Keratinocyte (primary cell): ENCODE results near the gene DDX47. TPM values are rescaled to one million over a fixed set of nuclear protein-coding genes. Genes with fewer than 3 reads are reported as not detected.

ENCODE experiments used
- DNase-seq: peaks from one replicate; pipeline ENCODE4 v3.0.0-alpha.2; 2011; ENCODE audit warnings: low read depth, missing footprints, low spot score
- FAIRE-seq: peaks from 2 replicates; lab custom pipeline; 2011; peaks lifted over from hg19 to GRCh38; lab: Jason Lieb, UNC
- H2AFZ ChIP-seq: 2 replicates; pipeline ENCODE4 v1.6.0; 2012; ENCODE audit warnings: low read length, control low read depth, inconsistent platforms; ENCODE audit not compliant: control insufficient read depth
- H3K27ac ChIP-seq: 2 replicates; pipeline ENCODE4 v1.5.1; 2011; ENCODE audit warnings: low read length; ENCODE audit not compliant: control insufficient read depth, insufficient read depth
- H3K27me3 ChIP-seq: 3 replicates; pipeline ENCODE4 v1.6.0; 2011; ENCODE audit warnings: low read length; ENCODE audit not compliant: control insufficient read depth, insufficient read depth; ENCODE audit errors: extremely low read depth
- H3K36me3 ChIP-seq, 2 experiments: 2 replicates in 1 of 2; 3 replicates in 1 of 2; pipeline ENCODE4 v1.5.1; 2011; ENCODE audit warnings: low read length in 2 of 2, mild to moderate bottlenecking in 1 of 2; ENCODE audit not compliant: control insufficient read depth in 2 of 2, insufficient read depth in 2 of 2; ENCODE audit errors: extremely low read depth in 1 of 2
- H3K4me1 ChIP-seq: 3 replicates; pipeline ENCODE4 v1.5.1; 2011; ENCODE audit warnings: low read length; ENCODE audit not compliant: control insufficient read depth, insufficient read depth; ENCODE audit errors: extremely low read depth
- H3K4me2 ChIP-seq: 3 replicates; pipeline ENCODE4 v1.6.0; 2011; ENCODE audit warnings: low read depth, low read length; ENCODE audit not compliant: control insufficient read depth, insufficient read depth; ENCODE audit errors: extremely low read depth
- H3K4me3 ChIP-seq, 3 experiments: fragments of 200-600 bp in 1 of 3; sonication (generic) in 1 of 3; 2 replicates in 2 of 3; 3 replicates in 1 of 3; pipeline ENCODE4 v1.5.1; 2011 to 2016; ENCODE audit warnings: low read length in 3 of 3, mild to moderate bottlenecking in 3 of 3, control low read depth in 2 of 3, inconsistent platforms in 1 of 3, low read depth in 1 of 3, mixed read lengths in 1 of 3, mixed run types in 1 of 3, moderate library complexity in 1 of 3; ENCODE audit not compliant: control insufficient read depth in 2 of 3, insufficient read depth in 2 of 3; ENCODE audit errors: extremely low read depth in 1 of 3
- H3K79me2 ChIP-seq: 2 replicates; pipeline ENCODE4 v1.6.0; 2012; ENCODE audit warnings: low read length; ENCODE audit not compliant: control insufficient read depth, insufficient read depth
- H3K9ac ChIP-seq: 3 replicates; pipeline ENCODE4 v1.6.0; 2011; ENCODE audit warnings: low read length; ENCODE audit not compliant: control insufficient read depth, insufficient read depth; ENCODE audit errors: extremely low read depth
- H3K9me1 ChIP-seq: 3 replicates; pipeline ENCODE4 v1.6.0; 2011; ENCODE audit warnings: low read length; ENCODE audit not compliant: control insufficient read depth, insufficient read depth; ENCODE audit errors: extremely low read depth
- H3K9me3 ChIP-seq: 2 replicates; pipeline ENCODE4 v1.5.1; 2012; ENCODE audit warnings: low read depth, low read length; ENCODE audit not compliant: control insufficient read depth
- H4K20me1 ChIP-seq: 3 replicates; pipeline ENCODE4 v1.6.0; 2011; ENCODE audit warnings: low read length; ENCODE audit not compliant: control insufficient read depth, insufficient read depth; ENCODE audit errors: extremely low read depth
- CTCF ChIP-seq, 3 experiments: IDR thresholded peaks in 1 of 3; conservative IDR thresholded peaks in 1 of 3; optimal IDR thresholded peaks in 1 of 3; 2 replicates in 2 of 3; 3 replicates in 1 of 3; pipeline versions ENCODE3 to v1.5.1; 2011; ENCODE audit warnings: low read length in 3 of 3, mild to moderate bottlenecking in 3 of 3, moderate library complexity in 2 of 3, control low read depth in 1 of 3, inconsistent platforms in 1 of 3; ENCODE audit not compliant: insufficient read depth in 2 of 3; ENCODE audit errors: extremely low read depth in 1 of 3
- EZH2 ChIP-seq: IDR thresholded peaks from one replicate; pipeline ENCODE4 v1.6.1; 2012; ENCODE audit warnings: inconsistent platforms, mild to moderate bottlenecking, low read length, moderate library complexity
- dilution Hi-C: fragments of 300-500 bp; cut with MboI; formaldehyde crosslinking; loops from one replicate; pipeline ENCODE4 v1.7.0; 2020; ENCODE audit warnings: low sequenced_read_pairs; ENCODE audit not compliant: extremely low pct_ligation_motif_present
- polyA plus RNA-seq, 5 experiments: library from polyadenylated mRNA; depleted of rRNA in 3 of 5; stranded (reverse) in 3 of 5; stranded (forward) in 1 of 5; unstranded in 1 of 5; fragments of >200 nt; gene quantifications; 1 replicate in 1 of 5; 2 replicates in 3 of 5; 3 replicates in 1 of 5; pipeline versions ENCODE4 v1.2.1 to v1.2.3, GENCODE V29; 2011 to 2012; ENCODE audit warnings: missing spikeins in 2 of 5, low read depth in 1 of 5, low replicate concordance in 1 of 5

DDX47 gene
- polyA plus RNA-seq, 1 donor (not counting 4 experiments of a cell fraction or from before 2014, with no cell fraction given) = 90.2 TPM

GRCh38 chr12:12818701-12819100, 5.6 kb downstream of the DDX47 start:
- Histone ChIP-seq H3K27me3 (no peaks in the 10 kb centered on the region), H2AFZ (no peak overlapping the region), H3K9me1 (no peaks in the 10 kb centered on the region), H3K9ac (peak overlapping the region; percentile 6), H3K27ac (peak overlapping the region; percentile 41), H3K4me2 (peak overlapping the region; percentile 20), H4K20me1 (no peaks in the 10 kb centered on the region), H3K79me2 (peaks cover 75% of the 10 kb centered on the region), H3K4me1 (peaks cover 41% of the 10 kb centered on the region), H3K4me3 (no peak overlapping the region), H3K36me3 (peaks cover 7 to 27% of the 10 kb centered on the region in 2 experiments), H3K9me3 (no peaks in the 10 kb centered on the region)
- dilution Hi-C loops = no loop called here
- TF ChIP-seq EZH2 (no peak), CTCF (optimal IDR thresholded peaks at IDR 0.05 in 1 of 3, IDR thresholded peaks at IDR 0.05 in 1 of 3, conservative IDR thresholded peaks at IDR 0.05 in 1 of 3; ENCODE audit: extremely low read depth in 1 of 3, insufficient read depth in 2 of 3, low read length in 3 of 3) (no peak)
- FAIRE-seq = no peak
- DNase-seq = no peak

- no peaks in the 10 kb centered on the region for H3K9me3 ChIP-seq
- no peaks in the 10 kb centered on the region for H4K20me1 ChIP-seq
- DNase-seq = no peak
- dilution Hi-C loops = no loop called here
- no peak overlapping the region for H2AFZ ChIP-seq
- peak overlapping the region; percentile 59 for H3K4me2 ChIP-seq
- peaks cover 70% of the 10 kb centered on the region for H3K79me2 ChIP-seq
- H3K27ac ChIP-seq = peak overlapping the region; percentile 88
- no peaks in the 10 kb centered on the region for H3K27me3 ChIP-seq
- TF ChIP-seq CTCF (optimal IDR thresholded peaks at IDR 0.05 in 1 of 3, IDR thresholded peaks at IDR 0.05 in 1 of 3, conservative IDR thresholded peaks at IDR 0.05 in 1 of 3; ENCODE audit: extremely low read depth in 1 of 3, insufficient read depth in 2 of 3, low read length in 3 of 3) (no peak), EZH2 (no peak)
- H3K36me3 ChIP-seq = peaks cover 9 to 30% of the 10 kb centered on the region in 2 experiments
- peak overlapping the region; percentile 61 for H3K9ac ChIP-seq
- H3K9me1 ChIP-seq = no peaks in the 10 kb centered on the region
- H3K4me1 ChIP-seq = peaks cover 39% of the 10 kb centered on the region
- no peak for FAIRE-seq
- peak overlapping the region in 1 of 3 experiments; percentile 29 for H3K4me3 ChIP-seq
Observed at GRCh38 chr12:12819221-12819620, 6.1 kb downstream of the DDX47 start.
